VCaP (cell line): ENCODE results near the gene KRTAP10-5.

Experiments used
- H3K27ac ChIP-seq: fragments of 450-650 bp; 2 replicates; pipeline ENCODE4 v1.5.1; 2017
- TF ChIP-seq, protein P1 (sequence below): fragments of 450-650 bp; conservative IDR thresholded peaks from 2 replicates; pipeline ENCODE4 v1.5.1; 2017; ENCODE audit warnings: mild to moderate bottlenecking, moderate library complexity

KRTAP10-5 gene

DNA sequence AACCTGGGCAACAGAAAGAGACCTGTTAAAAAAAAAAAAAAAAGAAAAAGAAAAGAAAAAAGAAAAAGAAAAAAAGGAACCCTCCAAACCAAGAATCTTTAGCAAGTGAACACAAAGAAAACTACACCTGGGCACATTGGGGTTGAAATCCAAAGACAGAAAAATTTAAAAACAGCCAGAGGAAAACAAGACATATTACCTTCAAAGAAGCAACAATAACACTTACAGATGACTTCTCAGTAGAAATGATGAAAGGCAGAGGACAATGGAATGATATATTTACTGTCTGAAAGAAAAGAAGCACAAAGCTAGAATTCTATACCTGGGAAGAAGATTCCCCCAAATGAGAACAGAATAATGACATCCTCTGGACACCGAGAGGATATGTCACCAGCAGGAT is 37.7 kb downstream of the KRTAP10-5 start:
- TF ChIP-seq, protein P1, sequence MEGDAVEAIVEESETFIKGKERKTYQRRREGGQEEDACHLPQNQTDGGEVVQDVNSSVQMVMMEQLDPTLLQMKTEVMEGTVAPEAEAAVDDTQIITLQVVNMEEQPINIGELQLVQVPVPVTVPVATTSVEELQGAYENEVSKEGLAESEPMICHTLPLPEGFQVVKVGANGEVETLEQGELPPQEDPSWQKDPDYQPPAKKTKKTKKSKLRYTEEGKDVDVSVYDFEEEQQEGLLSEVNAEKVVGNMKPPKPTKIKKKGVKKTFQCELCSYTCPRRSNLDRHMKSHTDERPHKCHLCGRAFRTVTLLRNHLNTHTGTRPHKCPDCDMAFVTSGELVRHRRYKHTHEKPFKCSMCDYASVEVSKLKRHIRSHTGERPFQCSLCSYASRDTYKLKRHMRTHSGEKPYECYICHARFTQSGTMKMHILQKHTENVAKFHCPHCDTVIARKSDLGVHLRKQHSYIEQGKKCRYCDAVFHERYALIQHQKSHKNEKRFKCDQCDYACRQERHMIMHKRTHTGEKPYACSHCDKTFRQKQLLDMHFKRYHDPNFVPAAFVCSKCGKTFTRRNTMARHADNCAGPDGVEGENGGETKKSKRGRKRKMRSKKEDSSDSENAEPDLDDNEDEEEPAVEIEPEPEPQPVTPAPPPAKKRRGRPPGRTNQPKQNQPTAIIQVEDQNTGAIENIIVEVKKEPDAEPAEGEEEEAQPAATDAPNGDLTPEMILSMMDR: no peak
- H3K27ac ChIP-seq: no peak overlapping the region

DNA sequence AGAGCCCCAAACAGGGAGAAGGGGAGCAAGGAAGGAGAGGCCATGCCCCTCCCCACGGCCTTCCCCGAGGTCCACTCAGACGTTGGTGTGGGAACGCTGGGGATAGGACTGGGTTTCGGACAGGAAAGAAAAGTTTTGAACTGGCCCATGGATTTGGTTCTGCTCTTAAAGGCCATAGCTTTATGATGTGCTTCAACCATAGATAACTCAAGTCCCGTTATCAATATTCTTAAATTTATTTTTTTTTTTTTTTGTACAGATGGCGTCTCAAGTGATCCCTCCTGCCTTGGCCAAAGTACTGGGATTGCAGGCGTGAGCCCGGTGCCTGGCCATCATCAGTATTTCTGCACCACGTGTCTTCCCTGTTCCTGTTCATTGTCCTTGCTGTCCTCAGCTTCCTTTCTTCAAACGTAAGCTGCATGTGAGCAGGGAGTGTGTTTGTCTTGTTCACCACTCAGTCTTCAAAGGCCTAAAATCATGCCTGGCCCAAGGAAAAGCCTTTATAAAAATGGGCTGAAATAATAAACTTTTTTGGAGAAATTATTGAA is 39.6 kb downstream of the KRTAP10-5 start:
- no peak overlapping the region for H3K27ac ChIP-seq
- TF ChIP-seq, protein P1: no peak

DNA sequence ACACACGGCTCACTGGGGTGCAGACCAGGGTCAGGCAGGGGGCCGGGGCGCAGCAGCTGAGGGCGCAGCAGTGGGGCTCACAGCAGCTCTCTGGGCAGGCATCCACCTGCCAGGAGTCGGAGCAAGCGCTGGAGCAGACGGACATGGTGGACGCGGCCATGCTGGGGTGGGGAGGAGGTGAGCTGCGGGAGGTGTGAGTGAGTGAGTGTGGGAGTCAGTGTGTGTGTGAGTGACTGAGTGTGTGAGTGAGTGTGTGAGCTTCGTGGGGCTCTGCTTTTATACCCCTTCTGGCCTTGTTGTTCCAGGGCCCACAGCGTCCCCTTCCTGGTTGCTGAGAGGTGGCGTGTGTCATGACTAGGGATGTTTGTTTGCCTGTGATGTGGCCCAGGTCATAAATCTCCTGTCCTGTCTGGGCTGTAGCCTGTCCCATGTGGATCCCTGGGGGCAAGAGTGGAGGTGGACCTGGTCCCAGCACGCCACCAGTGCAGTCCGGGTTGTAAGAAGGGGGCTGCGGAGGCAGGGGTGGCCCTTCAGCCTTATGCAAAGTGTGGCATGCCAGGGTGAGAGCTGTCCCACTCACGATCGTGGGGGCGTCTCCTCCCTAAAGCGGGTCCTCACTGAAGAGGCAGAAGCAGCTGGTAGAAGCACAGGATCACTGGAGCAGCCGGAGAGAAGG is 40.3 kb downstream of the KRTAP10-5 start, which contains the start of gene KRTAP10-1:
Gene KRTAP10-1 (minus strand): TSS at position 205 of the 676 bp plus-strand sequence. CDS start 45 bp downstream, at position 160.
- TF ChIP-seq, protein P1: no peak
- H3K27ac ChIP-seq: no peak within 1 kb of the TSS

DNA sequence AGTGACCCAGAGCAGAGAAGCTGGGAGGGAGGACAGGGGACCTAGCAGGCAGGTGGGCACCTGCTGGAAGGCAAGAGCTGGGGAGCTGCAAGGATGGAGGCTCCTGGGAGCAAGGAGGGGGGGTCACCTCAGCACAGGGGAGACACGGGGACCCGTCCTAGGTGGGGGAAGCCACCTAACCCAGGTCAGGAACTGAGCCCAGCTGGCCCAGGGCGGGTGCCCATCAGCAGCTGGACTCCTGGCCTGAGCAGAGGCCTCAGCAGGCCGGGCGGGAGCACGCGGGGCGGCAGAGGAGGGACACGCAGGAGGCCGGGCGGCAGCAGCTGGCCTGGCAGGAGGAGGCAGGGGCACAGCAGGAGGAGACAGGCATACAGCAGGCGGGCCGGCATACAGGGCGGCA is 41.4 kb downstream of the KRTAP10-5 start:
- no peak overlapping the region for H3K27ac ChIP-seq
- TF ChIP-seq, protein P1: no peak

DNA sequence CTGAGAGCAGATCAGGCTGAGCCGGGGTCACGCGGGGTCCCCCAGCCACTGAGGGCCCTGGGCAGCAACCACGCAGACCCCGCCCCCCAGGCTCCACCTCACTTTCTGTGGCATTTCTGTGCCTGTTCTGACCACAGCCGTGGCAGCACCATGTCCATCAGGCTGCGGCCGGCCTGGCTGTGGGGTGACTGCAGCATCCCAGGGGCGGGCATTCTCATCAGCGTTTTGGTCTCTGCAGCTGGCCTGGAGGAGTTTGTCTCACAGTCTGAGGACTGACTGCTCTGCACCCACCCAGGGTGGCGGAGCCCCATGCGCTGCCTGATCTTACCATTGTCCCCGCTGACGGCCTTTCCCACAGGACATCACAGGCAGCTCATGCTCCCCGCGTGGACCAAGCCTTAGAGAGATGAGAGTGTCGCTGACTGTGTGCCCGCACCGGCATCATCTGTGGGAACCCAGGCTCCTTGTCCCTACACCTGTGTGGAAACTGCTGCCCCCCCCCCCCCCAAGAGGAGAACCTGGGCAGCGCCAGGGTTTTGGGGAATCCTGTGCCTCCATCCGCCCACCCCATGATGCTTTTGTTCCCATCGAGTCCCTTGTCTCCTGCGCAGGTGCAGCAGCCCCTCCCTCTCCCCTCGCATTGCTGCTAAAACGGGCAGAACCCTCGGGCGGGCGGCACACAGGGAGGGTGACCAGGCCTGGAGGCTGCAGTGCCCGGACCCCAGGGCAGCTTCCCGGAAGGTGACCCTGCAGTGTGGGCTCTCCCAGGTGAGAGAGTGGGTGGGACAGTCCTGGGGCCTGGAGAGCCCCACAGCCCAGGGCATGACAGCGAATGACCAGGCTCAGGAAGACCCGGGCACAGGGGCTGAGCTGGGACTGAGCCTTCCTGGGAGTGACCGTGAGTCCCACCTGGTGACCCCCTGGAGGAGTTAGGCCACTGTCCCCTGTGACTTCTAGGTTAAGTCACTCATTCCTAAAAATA is 42.2 kb downstream of the KRTAP10-5 start:
- TF ChIP-seq, protein P1: no peak
- no peak overlapping the region for H3K27ac ChIP-seq

DNA sequence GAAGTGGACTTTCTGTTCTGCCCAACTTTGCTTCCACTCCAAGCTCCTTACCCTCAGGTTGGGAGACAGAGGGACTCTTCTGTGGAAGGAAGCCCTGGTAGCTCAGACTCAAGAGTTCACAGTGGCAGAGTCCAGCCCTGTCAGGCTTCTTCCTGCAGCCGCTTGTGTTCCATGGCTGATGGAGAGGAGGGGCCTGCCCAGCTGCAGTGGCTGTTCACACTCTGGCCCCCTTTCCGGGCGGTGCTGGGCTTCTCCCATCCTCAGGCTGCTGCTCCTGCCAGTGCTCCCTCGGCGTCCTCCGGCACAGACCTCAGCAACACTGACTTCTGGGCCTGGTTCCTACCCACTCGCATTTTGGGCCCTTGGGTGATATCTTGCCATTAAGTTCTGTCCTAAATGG is 44.4 kb downstream of the KRTAP10-5 start:
- TF ChIP-seq, protein P1: no peak

DNA sequence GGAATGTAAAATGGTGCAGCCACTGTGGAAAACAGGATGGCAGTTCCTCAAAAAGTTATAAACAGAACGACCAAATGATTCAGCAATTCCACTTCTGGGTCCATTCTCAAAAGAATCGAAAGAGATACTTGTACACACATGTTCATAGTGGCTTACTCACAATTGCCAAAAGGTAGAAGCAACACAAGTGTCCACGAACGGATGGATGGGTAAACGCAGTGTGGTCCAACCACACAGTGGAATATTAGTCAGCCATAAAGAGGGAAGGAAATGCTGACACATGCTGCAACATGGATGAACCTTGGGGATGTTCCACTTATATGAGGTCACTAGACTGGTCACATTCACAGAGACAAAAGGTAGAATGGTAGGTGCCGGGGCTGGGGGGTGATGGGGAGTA is 45.7 kb downstream of the KRTAP10-5 start:
- no peak overlapping the region for H3K27ac ChIP-seq
- TF ChIP-seq, protein P1: no peak

More for the DNA sequence above, 44.4 kb downstream of the KRTAP10-5 start:
- H3K27ac ChIP-seq: no peak overlapping the region
